ENCODE measurements around the gene LDLRAP1.

DNA sequence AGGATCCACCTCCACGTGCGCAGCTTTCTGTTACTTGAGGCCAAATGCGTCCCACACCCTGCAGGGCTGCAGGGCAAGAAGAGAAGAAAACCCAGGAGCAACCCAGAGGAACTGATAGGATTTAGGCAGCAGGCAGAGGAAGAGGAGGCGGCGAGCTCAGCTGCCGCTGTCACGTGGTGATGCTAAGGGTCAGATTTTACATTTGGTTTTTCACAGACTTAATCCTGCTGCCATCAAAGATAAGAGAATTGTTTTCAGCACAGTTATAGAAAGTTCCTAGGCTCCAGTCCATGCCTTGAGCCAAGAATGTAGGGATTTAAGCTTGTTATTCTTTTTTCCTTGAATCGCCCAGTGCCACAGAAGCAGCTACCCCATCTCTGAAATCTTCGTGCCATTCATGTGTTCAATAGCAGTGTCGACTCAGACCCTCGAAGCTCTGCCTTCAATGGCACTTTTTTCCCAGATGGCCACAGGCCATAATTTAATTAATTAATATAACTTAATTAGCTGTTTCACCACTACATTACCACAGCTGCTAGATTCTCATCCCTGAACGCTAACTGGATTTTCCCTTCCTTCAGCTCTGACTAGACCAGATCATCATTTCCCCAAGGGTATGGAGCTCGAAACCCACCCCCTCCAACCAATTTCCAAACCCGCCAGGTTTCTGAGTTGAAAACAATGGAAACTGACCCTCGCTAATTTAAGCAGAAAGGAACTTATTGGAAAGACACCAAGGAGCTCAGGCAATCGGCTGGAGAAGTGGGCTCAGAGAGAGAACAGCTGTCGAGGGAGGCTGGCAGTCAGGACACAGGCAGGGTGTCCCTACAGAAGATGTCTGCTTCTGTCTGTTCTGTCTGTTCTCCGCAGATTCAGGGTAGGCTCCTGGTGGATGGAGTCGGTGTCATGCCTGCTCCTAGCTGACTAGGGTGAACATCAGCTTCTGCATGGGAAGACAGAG is 36.2 kb downstream of the LDLRAP1 start:
- TF ChIP-seq SUZ12 (IDR thresholded peaks at IDR 0.05) (no peak), FOXK2 (IDR thresholded peaks at IDR 0.05) (no peak), FOXA1 (IDR thresholded peaks at IDR 0.05) (no peak), LEF1 (IDR thresholded peaks at IDR 0.05; ENCODE audit: borderline replicate concordance) (no peak), SP1 (IDR thresholded peaks at IDR 0.05) (no peak), ARNT (IDR thresholded peaks at IDR 0.05) (no peak), TARDBP (IDR thresholded peaks at IDR 0.05) (no peak), BHLHE40 (IDR thresholded peaks at IDR 0.05; ENCODE audit: borderline replicate concordance) (no peak)
